Liver (tissue), 3 donors: Measurements from ENCODE around the gene PNMA8C.
"Not testable (repeated sequence)": the region's sequence is repeated elsewhere in the genome, so short reads cannot be mapped to it uniquely, and the experiment has no call there.

Source experiments
- RAD21 ChIP-seq, 2 donors: IDR thresholded peaks; 2 replicates each; pipeline ENCODE4 v1.6.1; 2016; ENCODE audit warnings: antibody characterized with exemption in 2 of 2, mild to moderate bottlenecking in 2 of 2
- TAF1 ChIP-seq: conservative IDR thresholded peaks from 2 replicates; pipeline ENCODE4 v1.6.1; 2016; ENCODE audit warnings: antibody characterized with exemption, mild to moderate bottlenecking
- YY1 ChIP-seq: IDR thresholded peaks from 2 replicates; pipeline ENCODE4 v1.6.1; 2016; ENCODE audit warnings: antibody characterized with exemption, mild to moderate bottlenecking
- ZBTB33 ChIP-seq: IDR thresholded peaks from 2 replicates; pipeline ENCODE4 v1.6.1; 2016; ENCODE audit warnings: antibody characterized with exemption
- TF ChIP-seq, protein P1 (sequence below): IDR thresholded peaks from 2 replicates; pipeline ENCODE4 v1.6.1; 2016; ENCODE audit warnings: antibody characterized with exemption
- TF ChIP-seq, protein P2 (sequence below): fragments of 150-350 bp; IDR thresholded peaks from 2 replicates; pipeline ENCODE4 v1.5.1; 2017; ENCODE audit warnings: improper control_type of control experiment, low read depth, low read length; ENCODE audit not compliant: missing input control
- donor health status: healthy.
- donor health status: healthy.

GRCh38 chr19:46415804-46416709 is 12.7 kb downstream of the PNMA8C start:
- TF ChIP-seq, protein P1, sequence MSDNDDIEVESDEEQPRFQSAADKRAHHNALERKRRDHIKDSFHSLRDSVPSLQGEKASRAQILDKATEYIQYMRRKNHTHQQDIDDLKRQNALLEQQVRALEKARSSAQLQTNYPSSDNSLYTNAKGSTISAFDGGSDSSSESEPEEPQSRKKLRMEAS, result not testable (repeated sequence)
- TF ChIP-seq, protein P2, sequence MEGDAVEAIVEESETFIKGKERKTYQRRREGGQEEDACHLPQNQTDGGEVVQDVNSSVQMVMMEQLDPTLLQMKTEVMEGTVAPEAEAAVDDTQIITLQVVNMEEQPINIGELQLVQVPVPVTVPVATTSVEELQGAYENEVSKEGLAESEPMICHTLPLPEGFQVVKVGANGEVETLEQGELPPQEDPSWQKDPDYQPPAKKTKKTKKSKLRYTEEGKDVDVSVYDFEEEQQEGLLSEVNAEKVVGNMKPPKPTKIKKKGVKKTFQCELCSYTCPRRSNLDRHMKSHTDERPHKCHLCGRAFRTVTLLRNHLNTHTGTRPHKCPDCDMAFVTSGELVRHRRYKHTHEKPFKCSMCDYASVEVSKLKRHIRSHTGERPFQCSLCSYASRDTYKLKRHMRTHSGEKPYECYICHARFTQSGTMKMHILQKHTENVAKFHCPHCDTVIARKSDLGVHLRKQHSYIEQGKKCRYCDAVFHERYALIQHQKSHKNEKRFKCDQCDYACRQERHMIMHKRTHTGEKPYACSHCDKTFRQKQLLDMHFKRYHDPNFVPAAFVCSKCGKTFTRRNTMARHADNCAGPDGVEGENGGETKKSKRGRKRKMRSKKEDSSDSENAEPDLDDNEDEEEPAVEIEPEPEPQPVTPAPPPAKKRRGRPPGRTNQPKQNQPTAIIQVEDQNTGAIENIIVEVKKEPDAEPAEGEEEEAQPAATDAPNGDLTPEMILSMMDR, result not testable (repeated sequence)
- not testable (repeated sequence) for TF ChIP-seq TAF1; ZBTB33; RAD21 (IDR thresholded peaks at IDR 0.05); YY1
